ENCODE measurements around the gene MYT1.

DNA sequence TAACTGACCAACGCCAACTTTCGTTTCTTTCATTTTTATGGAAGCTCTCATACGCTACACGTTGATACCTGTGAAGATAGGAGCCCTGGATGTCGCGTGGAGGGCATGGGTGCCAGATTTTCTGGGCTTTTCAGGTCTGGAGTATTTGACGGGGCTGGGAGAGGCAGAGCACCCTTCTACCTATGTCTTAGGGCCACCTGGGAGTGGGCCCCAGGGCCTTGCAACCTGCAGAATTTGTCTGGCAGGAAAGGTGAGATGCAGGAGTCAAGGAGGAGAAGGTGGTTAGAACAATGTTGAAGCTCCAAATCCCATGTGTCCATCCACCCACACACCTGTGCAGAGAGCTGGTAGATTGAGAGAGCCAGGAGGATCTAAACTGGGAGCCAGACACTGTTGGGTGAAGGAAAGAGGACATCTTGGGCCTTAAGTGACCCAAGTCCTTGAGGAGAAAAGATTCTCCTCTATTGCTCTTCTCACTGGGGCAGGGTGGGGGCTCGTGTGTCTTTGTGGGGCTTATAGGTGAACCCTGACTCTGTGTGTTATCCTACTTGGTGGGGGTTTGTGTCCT lies 63.9 kb downstream of the MYT1 start:
- TF ChIP-seq, protein P1, sequence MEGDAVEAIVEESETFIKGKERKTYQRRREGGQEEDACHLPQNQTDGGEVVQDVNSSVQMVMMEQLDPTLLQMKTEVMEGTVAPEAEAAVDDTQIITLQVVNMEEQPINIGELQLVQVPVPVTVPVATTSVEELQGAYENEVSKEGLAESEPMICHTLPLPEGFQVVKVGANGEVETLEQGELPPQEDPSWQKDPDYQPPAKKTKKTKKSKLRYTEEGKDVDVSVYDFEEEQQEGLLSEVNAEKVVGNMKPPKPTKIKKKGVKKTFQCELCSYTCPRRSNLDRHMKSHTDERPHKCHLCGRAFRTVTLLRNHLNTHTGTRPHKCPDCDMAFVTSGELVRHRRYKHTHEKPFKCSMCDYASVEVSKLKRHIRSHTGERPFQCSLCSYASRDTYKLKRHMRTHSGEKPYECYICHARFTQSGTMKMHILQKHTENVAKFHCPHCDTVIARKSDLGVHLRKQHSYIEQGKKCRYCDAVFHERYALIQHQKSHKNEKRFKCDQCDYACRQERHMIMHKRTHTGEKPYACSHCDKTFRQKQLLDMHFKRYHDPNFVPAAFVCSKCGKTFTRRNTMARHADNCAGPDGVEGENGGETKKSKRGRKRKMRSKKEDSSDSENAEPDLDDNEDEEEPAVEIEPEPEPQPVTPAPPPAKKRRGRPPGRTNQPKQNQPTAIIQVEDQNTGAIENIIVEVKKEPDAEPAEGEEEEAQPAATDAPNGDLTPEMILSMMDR (IDR thresholded peaks at IDR 0.05; ENCODE audit: low read length): no peak
- TF ChIP-seq EZH2 (optimal IDR thresholded peaks at IDR 0.05; ENCODE audit: low read depth, low read length) (no peak), EZH2phosphoT487 (IDR thresholded peaks at IDR 0.05; ENCODE audit: low read length) (no peak)
